GM18520 (cell line): ENCODE results near the gene PLCD4.

ENCODE experiments used
- ATAC-seq: cut with Tn5 transposase; IDR thresholded peaks from one replicate; pipeline ENCODE4 v1.9.1; 2021; ENCODE audit not compliant: unreplicated experiment

Gene PLCD4

DNA sequence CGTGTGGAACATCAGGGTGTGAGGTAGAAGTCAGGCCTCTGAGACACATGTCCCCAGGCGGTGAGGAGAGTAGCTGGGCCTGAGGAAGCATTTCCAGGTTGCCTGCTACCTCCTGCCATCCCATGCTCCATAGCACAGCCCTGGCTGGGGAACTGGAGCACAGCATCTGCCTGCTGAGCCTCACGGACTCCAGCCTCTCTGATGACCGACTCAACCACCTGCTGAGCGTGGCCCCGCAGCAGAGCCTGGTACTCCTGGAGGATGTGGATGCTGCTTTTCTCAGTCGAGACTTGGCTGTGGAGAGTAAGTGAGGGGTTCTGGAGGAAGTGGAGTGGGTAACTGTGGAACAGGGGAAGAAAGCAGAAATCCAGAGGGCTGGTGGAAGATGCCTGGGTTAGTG, 54.7 kb downstream of the PLCD4 start:
- no peak for ATAC-seq

DNA sequence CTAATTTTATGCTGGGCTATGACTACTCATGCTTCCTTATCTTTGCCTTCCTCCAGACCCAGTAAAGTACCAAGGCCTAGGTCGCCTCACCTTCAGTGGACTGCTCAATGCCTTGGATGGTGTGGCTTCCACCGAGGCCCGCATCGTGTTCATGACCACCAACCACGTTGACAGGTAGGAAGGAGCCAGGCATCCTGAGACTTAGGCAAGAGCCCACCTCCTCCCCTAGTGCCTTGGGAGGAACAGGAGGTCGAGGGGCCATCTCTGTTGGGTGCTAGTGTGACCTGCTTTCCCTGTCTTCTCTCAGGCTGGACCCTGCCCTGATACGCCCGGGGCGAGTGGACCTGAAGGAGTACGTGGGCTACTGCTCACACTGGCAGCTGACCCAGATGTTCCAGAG, 55.1 kb downstream of the PLCD4 start:
- no peak for ATAC-seq

- no peak for ATAC-seq
Measured at GRCh38 chr2:218663901-218664300, 56.2 kb downstream of the PLCD4 start.

GRCh38 chr2:218664653-218665052, 57.0 kb downstream of the PLCD4 start:
- ATAC-seq: no peak

DNA sequence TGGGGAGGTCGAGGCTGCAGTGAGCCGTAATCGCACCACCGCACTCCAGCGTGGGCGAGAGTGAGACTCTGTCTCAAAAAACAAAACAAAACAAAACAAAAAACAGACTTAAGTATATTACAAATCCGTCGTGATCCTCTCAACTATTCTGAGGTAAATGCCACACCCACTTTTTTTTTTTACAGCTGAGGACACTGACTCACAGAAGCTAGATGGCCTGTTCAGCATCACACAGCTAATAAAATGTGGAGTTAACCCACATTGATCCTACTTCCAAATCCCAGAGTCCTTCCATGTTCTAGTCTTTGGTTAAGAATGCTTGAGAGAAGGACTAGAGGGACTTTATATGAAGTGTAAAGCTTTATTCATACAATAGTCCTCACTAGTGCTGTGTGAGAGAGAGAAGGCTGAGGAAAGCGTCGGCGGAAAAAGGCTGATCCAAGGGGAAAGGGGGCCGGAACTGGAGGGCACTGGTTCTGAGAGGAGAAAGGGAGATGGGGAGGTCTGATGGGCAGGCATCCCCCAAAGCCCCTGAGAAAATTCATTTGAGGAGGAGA, 63.5 kb downstream of the PLCD4 start:
- no peak for ATAC-seq

DNA sequence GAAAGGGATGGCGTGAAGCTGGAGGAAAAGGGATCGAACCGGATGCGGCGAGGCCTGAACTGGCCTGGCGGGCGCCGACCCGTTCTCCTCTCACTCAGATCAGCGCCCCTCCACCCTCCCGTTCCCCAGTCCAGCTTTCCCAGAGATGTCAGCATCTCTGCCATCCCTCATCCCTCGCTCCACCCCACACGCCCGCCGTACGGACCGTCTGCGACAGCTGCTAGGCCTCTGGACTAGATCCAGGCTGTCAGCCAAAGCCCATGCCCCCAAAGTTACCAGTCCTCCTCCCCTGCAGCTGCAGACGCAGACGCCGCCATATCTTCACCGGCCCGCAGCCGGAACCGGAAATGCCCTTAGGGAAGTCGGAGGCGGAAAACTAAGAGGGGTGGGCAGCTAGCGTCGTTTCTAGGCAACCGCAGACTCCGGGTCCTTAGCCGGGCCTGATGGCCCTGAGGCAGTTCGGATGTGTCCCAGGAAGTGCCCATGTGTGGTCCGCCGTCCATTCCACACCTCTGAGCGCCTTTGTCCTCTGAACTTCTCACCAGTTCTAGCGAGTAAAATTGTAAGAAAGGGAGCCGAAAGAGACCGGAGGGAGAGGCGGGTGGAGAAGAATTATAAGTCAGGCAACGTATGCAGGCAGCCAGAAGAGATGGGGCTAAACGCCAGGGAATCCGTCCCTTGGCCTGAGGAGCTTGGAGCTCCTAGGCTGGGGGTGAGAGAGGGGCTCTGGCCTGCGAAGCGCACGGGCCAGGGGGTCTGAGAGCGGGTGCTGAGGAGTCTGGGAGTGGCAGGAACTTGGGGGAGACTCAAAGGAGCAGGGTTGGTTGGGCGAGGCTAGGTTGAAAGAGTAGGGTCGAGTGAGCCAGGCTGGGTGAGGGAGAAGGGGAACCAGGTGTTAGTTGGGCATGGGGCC, 64.2 kb downstream of the PLCD4 start, which contains the start of the genes RNF25 and STK36:
Gene RNF25, minus strand, starts transcription at position 349 of the 913 bp plus-strand sequence. Its CDS starts 32 bp downstream, at position 317.
Gene STK36, plus strand, starts transcription at position 433 of the 913 bp plus-strand sequence. CDS start 744 bp downstream, outside the sequence.
- peak; percentile 95 for ATAC-seq

DNA sequence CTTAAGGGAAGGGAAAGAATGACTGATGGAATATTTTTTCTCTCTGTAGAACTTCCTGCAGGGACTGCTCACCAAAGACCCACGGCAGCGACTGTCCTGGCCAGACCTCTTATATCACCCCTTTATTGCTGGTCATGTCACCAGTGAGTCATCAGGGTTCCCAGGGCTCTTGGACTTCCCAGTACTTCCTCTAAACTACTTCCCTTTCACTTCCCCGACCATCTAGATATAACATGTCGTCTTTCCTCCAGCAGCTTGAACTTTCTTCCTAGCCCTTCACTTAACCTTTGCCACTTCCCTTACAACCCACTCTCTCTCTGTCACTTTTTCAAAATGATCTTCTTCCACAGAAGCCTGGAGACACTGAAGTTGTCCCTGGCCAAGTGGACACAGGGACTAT, 71.4 kb downstream of the PLCD4 start:
- no peak for ATAC-seq

- ATAC-seq: no peak
Measured at GRCh38 chr2:218680061-218680460, 72.4 kb downstream of the PLCD4 start.
